ENCODE data around the gene SEL1L. TPM values are rescaled to one million over a fixed set of nuclear protein-coding genes. Genes with fewer than 3 reads are reported as not detected.

Gene SEL1L
- polyA plus RNA-seq, 1 donor from 2014 or later = 39.7 TPM

DNA sequence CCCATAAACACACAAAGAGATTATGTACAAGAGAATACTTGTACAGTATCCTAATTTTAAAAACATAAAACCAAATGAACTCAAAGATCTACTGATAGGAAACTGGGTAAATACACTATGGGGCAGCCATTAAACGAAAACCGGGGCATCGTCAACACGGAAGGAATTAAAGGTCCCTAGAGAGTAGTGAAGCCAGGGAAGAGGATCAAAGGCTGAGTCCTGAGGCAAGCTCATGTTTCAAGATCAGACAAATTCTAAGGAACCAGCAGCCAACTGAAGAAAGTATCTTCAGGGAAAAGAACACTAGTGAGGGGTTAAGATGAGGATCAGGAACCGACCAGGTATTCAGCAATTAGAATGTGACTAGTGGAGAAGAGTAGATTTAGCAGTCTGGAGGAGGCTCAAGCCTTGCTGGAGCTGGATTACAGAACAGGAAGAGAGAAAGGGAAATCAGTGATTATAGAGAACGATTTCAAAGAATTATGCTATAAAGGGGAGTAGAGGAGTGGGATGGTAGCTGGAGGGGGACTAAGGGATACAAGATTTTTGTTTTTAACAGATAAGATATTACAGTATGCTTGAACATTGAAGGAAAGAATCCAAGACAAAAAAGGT lies 23.7 kb downstream of the SEL1L start:
- Histone ChIP-seq H3K4me3 (ENCODE audit: low read length) (no peak overlapping the region), H3K79me2 (replicated peaks; ENCODE audit: insufficient read depth, low read length) (no peaks in the 10 kb centered on the region), H3K27ac (ENCODE audit: low read length) (no peak overlapping the region), H3F3A (ENCODE audit: insufficient read depth, low read length, poor library complexity, severe bottlenecking) (no peaks in the 10 kb centered on the region), H3K9me3 (ENCODE audit: low read length) (no peaks in the 10 kb centered on the region), H4K20me1 (ENCODE audit: insufficient read depth) (no peaks in the 10 kb centered on the region), H3K36me3 (ENCODE audit: insufficient read depth, low read length) (peaks cover 4% of the 10 kb centered on the region), H3K27me3 (ENCODE audit: insufficient read depth, low read depth, low read length) (no peaks in the 10 kb centered on the region), H2AFZ (ENCODE audit: low read depth, low read length) (no peak overlapping the region), H3K4me2 (ENCODE audit: low read length) (no peak overlapping the region), H3K9ac (ENCODE audit: low read length) (no peak overlapping the region), H3K9me2 (ENCODE audit: insufficient read depth, low read length) (no peaks in the 10 kb centered on the region)
- TF ChIP-seq EP300 (conservative IDR thresholded peaks at IDR 0.05; ENCODE audit: poor library complexity, severe bottlenecking) = no peak
- TF ChIP-seq, protein P1, sequence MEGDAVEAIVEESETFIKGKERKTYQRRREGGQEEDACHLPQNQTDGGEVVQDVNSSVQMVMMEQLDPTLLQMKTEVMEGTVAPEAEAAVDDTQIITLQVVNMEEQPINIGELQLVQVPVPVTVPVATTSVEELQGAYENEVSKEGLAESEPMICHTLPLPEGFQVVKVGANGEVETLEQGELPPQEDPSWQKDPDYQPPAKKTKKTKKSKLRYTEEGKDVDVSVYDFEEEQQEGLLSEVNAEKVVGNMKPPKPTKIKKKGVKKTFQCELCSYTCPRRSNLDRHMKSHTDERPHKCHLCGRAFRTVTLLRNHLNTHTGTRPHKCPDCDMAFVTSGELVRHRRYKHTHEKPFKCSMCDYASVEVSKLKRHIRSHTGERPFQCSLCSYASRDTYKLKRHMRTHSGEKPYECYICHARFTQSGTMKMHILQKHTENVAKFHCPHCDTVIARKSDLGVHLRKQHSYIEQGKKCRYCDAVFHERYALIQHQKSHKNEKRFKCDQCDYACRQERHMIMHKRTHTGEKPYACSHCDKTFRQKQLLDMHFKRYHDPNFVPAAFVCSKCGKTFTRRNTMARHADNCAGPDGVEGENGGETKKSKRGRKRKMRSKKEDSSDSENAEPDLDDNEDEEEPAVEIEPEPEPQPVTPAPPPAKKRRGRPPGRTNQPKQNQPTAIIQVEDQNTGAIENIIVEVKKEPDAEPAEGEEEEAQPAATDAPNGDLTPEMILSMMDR (IDR thresholded peaks at IDR 0.05; ENCODE audit: poor library complexity, severe bottlenecking) = no peak
- no peak for TF ChIP-seq RAD21 (conservative IDR thresholded peaks at IDR 0.05)
- no peak for TF ChIP-seq EZH2 (IDR thresholded peaks at IDR 0.05; ENCODE audit: borderline replicate concordance, insufficient read depth, low read length, poor library complexity, severe bottlenecking)
- TF ChIP-seq TAF1 (IDR thresholded peaks at IDR 0.05; ENCODE audit: low read depth) = no peak
- TF ChIP-seq POLR2AphosphoS5 (IDR thresholded peaks at IDR 0.05) = no peak
- TF ChIP-seq, protein P2, sequence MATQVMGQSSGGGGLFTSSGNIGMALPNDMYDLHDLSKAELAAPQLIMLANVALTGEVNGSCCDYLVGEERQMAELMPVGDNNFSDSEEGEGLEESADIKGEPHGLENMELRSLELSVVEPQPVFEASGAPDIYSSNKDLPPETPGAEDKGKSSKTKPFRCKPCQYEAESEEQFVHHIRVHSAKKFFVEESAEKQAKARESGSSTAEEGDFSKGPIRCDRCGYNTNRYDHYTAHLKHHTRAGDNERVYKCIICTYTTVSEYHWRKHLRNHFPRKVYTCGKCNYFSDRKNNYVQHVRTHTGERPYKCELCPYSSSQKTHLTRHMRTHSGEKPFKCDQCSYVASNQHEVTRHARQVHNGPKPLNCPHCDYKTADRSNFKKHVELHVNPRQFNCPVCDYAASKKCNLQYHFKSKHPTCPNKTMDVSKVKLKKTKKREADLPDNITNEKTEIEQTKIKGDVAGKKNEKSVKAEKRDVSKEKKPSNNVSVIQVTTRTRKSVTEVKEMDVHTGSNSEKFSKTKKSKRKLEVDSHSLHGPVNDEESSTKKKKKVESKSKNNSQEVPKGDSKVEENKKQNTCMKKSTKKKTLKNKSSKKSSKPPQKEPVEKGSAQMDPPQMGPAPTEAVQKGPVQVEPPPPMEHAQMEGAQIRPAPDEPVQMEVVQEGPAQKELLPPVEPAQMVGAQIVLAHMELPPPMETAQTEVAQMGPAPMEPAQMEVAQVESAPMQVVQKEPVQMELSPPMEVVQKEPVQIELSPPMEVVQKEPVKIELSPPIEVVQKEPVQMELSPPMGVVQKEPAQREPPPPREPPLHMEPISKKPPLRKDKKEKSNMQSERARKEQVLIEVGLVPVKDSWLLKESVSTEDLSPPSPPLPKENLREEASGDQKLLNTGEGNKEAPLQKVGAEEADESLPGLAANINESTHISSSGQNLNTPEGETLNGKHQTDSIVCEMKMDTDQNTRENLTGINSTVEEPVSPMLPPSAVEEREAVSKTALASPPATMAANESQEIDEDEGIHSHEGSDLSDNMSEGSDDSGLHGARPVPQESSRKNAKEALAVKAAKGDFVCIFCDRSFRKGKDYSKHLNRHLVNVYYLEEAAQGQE (IDR thresholded peaks at IDR 0.05; ENCODE audit: borderline replicate concordance) = no peak
- TF ChIP-seq MXI1 (conservative IDR thresholded peaks at IDR 0.05; ENCODE audit: poor library complexity, severe bottlenecking) = no peak
- no peak for TF ChIP-seq SMC3 (conservative IDR thresholded peaks at IDR 0.05; ENCODE audit: poor library complexity)

DNA sequence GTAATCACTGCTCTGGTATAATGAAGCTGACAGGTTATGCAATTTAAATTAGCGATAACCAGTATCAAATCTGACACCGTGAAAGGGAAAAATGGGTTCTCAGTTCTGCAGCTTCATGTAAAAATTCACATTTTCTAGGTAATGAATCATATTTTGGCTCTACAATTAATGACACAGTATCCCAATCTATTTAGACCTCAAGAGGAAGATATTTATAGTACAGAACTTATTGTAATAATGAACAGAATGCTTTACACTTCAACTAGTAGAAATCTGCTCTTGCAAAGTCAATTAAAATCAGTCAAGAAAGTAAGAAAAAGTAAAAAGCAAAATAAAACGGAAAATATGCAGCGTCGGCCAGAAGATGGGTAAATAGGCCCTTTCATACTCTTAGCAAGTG lies 24.3 kb downstream of the SEL1L start:
- Histone ChIP-seq H3K27me3 (ENCODE audit: insufficient read depth, low read depth, low read length) (no peaks in the 10 kb centered on the region), H3F3A (ENCODE audit: insufficient read depth, low read length, poor library complexity, severe bottlenecking) (no peaks in the 10 kb centered on the region), H2AFZ (ENCODE audit: low read depth, low read length) (no peak overlapping the region), H3K9ac (ENCODE audit: low read length) (no peak overlapping the region), H4K20me1 (ENCODE audit: insufficient read depth) (no peaks in the 10 kb centered on the region), H3K9me2 (ENCODE audit: insufficient read depth, low read length) (no peaks in the 10 kb centered on the region), H3K4me2 (ENCODE audit: low read length) (no peak overlapping the region), H3K36me3 (ENCODE audit: insufficient read depth, low read length) (peaks cover 9% of the 10 kb centered on the region), H3K27ac (ENCODE audit: low read length) (no peak overlapping the region), H3K9me3 (ENCODE audit: low read length) (no peaks in the 10 kb centered on the region), H3K79me2 (replicated peaks; ENCODE audit: insufficient read depth, low read length) (no peaks in the 10 kb centered on the region), H3K4me3 (ENCODE audit: low read length) (no peak overlapping the region)
- TF ChIP-seq EZH2 (IDR thresholded peaks at IDR 0.05; ENCODE audit: borderline replicate concordance, insufficient read depth, low read length, poor library complexity, severe bottlenecking) (no peak), MXI1 (conservative IDR thresholded peaks at IDR 0.05; ENCODE audit: poor library complexity, severe bottlenecking) (no peak), RAD21 (conservative IDR thresholded peaks at IDR 0.05) (no peak), EP300 (conservative IDR thresholded peaks at IDR 0.05; ENCODE audit: poor library complexity, severe bottlenecking) (no peak), POLR2AphosphoS5 (IDR thresholded peaks at IDR 0.05) (no peak), SMC3 (conservative IDR thresholded peaks at IDR 0.05; ENCODE audit: poor library complexity) (no peak), TAF1 (IDR thresholded peaks at IDR 0.05; ENCODE audit: low read depth) (no peak)
- TF ChIP-seq, protein P1 (IDR thresholded peaks at IDR 0.05; ENCODE audit: poor library complexity, severe bottlenecking) = no peak
- TF ChIP-seq, protein P2 (IDR thresholded peaks at IDR 0.05; ENCODE audit: borderline replicate concordance) = no peak
